Chondrocyte (in vitro differentiated cells): ENCODE results near the gene STK16. TPM values are rescaled to one million over a fixed set of nuclear protein-coding genes. Genes with fewer than 3 reads are reported as not detected.

Source experiments
- DNase-seq: peaks from one replicate; pipeline ENCODE4 v3.0.0; 2021; ENCODE audit warnings: mixed read lengths, low spot score
- H3K27ac Mint-ChIP-seq: one replicate; pipeline ENCODE4 v1.8.0; 2021; ENCODE audit warnings: mild to moderate bottlenecking, moderate library complexity, mixed read lengths; ENCODE audit not compliant: unreplicated experiment
- H3K27me3 Mint-ChIP-seq: 2 replicates; pipeline ENCODE4 v1.8.0; 2021; ENCODE audit warnings: low read depth, mixed read lengths
- H3K36me3 Mint-ChIP-seq: 2 replicates; pipeline ENCODE4 v1.8.0; 2021; ENCODE audit warnings: low read depth, mixed read lengths
- H3K4me1 Mint-ChIP-seq: 2 replicates; pipeline ENCODE4 v1.8.0; 2021; ENCODE audit warnings: low read depth, mild to moderate bottlenecking, mixed read lengths
- H3K4me3 Mint-ChIP-seq: one replicate; pipeline ENCODE4 v1.8.0; 2021; ENCODE audit warnings: mild to moderate bottlenecking, moderate library complexity, mixed read lengths; ENCODE audit not compliant: unreplicated experiment
- H3K9me3 Mint-ChIP-seq: 2 replicates; pipeline ENCODE4 v1.8.0; 2021; ENCODE audit warnings: low read depth, mixed read lengths
- total RNA-seq: library from RNA; stranded (reverse); gene quantifications from 3 replicates; pipeline ENCODE4 v1.2.1, GENCODE V29; 2021
- TF ChIP-seq, protein P1 (sequence below): fragments of 200-600 bp; sonication (generic); IDR thresholded peaks from 2 replicates; pipeline ENCODE4 v1.5.0; 2021; ENCODE audit warnings: antibody characterized with exemption, mild to moderate bottlenecking, moderate library complexity

Gene STK16
- total RNA-seq, 1 donor from 2014 or later, result 24.4 TPM

DNA sequence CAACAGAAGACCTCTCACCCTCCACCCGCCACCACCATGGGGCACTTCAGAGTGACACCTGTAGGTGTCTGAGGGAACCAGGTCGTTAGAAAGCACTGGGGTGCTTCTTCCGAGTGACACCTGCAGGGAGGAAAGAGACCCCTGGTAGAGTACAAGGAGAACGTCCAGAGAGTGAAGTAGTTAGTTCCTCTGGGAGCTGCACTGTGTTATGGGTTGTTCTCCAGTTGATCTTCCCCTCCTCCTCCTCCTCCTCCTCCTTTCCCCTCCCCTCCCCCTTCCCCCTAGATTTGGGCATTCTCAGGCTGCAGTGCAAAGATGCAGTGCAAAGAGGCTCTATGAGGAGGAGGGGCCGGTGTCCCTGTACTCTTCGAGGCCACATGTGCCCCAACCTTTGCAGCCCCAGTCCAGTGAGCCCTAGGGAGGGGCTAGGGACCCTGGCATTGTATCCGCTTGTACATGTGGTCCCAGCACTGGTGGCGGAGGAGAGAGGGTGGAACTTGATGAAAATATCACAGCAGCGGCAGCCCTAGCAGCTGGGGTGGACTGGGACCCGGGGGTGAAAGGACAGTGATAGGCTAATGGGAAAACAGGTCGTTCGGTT lies 34.7 kb downstream of the STK16 start:
- Mint-ChIP-seq H3K4me1 (peaks cover 54% of the 10 kb centered on the region), H3K27me3 (no peaks in the 10 kb centered on the region), H3K4me3 (peak overlapping the region; percentile 85), H3K36me3 (peaks cover 9% of the 10 kb centered on the region), H3K9me3 (no peaks in the 10 kb centered on the region), H3K27ac (peak overlapping the region; percentile 97)
- TF ChIP-seq, protein P1, sequence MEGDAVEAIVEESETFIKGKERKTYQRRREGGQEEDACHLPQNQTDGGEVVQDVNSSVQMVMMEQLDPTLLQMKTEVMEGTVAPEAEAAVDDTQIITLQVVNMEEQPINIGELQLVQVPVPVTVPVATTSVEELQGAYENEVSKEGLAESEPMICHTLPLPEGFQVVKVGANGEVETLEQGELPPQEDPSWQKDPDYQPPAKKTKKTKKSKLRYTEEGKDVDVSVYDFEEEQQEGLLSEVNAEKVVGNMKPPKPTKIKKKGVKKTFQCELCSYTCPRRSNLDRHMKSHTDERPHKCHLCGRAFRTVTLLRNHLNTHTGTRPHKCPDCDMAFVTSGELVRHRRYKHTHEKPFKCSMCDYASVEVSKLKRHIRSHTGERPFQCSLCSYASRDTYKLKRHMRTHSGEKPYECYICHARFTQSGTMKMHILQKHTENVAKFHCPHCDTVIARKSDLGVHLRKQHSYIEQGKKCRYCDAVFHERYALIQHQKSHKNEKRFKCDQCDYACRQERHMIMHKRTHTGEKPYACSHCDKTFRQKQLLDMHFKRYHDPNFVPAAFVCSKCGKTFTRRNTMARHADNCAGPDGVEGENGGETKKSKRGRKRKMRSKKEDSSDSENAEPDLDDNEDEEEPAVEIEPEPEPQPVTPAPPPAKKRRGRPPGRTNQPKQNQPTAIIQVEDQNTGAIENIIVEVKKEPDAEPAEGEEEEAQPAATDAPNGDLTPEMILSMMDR, result peak; percentile 39
- DNase-seq, result peak; percentile 58

DNA sequence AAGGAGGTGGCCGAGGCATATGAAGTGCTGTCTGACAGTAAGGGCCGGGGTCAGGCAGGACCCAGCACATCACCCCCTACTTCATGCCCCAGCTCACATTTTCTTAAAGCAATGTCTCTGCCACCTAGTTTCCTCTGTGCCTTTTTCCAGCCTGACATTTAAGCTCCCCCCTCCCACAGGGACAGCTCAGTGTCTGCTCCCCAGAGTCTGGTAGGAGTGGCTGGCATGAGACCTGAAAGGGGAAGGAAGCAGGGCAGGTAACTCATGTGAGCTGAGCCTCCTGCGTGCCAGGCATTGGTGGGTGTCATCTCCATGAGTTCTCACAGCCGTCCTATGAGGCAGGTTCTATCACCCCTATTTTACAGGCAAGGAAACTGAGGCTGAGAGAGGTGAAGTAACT lies 35.4 kb downstream of the STK16 start:
- peaks cover 11% of the 10 kb centered on the region for H3K36me3 Mint-ChIP-seq
- TF ChIP-seq, protein P1, result no peak
- peaks cover 56% of the 10 kb centered on the region for H3K4me1 Mint-ChIP-seq
- H3K9me3 Mint-ChIP-seq, result no peaks in the 10 kb centered on the region
- DNase-seq, result peak; percentile 37
- no peaks in the 10 kb centered on the region for H3K27me3 Mint-ChIP-seq
- H3K27ac Mint-ChIP-seq, result no peak overlapping the region
- H3K4me3 Mint-ChIP-seq, result peak overlapping the region; percentile 85

DNA sequence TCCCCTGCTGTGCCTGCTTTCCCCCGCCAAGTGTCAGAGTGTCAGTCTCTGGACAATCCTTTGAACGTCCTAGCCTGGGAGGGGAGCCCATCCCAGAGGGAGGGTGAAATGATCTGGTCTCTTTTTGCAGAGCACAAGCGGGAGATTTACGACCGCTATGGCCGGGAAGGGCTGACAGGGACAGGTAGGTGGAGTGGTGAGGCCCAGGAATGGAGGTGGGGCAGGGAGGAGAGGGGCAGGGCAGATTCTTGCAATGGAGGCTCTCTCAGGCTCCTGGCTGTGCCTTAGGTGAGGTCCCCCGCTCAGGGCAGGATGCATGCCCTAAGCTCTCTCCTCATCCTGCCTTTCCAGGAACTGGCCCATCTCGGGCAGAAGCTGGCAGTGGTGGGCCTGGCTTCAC lies 36.3 kb downstream of the STK16 start:
- Mint-ChIP-seq H3K9me3 (no peaks in the 10 kb centered on the region), H3K27ac (no peak overlapping the region), H3K4me3 (no peak overlapping the region), H3K36me3 (peaks cover 11% of the 10 kb centered on the region), H3K27me3 (no peaks in the 10 kb centered on the region), H3K4me1 (peaks cover 64% of the 10 kb centered on the region)
- TF ChIP-seq, protein P1, result no peak
- DNase-seq, result peak; percentile 82

DNA sequence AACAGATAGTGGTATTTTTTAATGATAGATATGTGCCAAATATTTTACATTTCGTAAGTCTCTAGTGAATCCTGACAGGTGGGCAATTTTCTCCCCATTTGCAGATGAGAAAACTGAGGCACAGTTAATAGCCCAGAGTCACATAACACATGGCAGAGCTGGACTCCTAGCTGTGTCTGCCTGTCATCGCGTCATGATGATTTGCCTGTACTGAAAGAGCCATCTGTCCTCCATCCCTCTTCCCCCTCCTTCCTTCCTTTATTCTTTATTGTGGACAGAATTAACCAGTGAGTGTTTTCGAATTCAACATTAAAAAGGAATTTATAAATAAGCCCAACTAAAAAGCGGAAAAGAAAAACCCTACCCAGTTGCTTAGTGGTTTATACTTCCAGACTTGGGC lies 37.1 kb downstream of the STK16 start:
- peak overlapping the region; percentile 24 for H3K27ac Mint-ChIP-seq
- no peak overlapping the region for H3K4me3 Mint-ChIP-seq
- no peaks in the 10 kb centered on the region for H3K9me3 Mint-ChIP-seq
- peaks cover 11% of the 10 kb centered on the region for H3K36me3 Mint-ChIP-seq
- peaks cover 66% of the 10 kb centered on the region for H3K4me1 Mint-ChIP-seq
- H3K27me3 Mint-ChIP-seq, result no peaks in the 10 kb centered on the region
- TF ChIP-seq, protein P1, result no peak
- no peak for DNase-seq

DNA sequence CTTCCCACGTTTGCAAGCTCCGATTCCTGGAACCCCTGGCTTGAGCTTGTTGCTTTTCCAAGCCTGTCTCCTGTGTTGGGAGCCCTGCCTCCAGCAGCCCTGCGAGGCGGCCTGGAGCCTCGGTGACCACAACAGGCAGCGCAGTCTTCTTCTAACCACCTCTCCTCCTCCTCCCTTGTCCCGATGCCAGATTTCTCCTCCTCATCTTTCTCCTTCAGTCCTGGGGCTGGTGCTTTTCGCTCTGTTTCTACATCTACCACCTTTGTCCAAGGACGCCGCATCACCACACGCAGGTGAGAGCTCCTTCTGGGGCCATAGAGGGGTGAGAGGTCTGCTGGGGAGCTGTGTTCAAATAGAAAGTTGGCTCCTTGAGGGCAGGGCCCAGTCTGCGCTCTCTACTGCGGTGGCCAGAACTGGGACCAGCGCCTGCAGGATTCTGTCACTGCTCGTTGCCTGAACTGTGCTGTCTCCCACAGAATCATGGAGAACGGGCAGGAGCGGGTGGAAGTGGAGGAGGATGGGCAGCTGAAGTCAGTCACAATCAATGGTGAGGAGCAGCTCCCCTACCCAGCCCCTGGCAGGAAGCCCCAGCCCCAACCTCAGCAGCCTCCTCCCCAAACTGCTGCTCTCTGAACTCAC lies 37.8 kb downstream of the STK16 start:
- peak; percentile 48 for DNase-seq
- H3K27ac Mint-ChIP-seq, result no peak overlapping the region
- no peaks in the 10 kb centered on the region for H3K9me3 Mint-ChIP-seq
- TF ChIP-seq, protein P1, result no peak
- H3K27me3 Mint-ChIP-seq, result no peaks in the 10 kb centered on the region
- peaks cover 61% of the 10 kb centered on the region for H3K4me1 Mint-ChIP-seq
- no peak overlapping the region for H3K4me3 Mint-ChIP-seq
- peaks cover 11% of the 10 kb centered on the region for H3K36me3 Mint-ChIP-seq
